HUES64 (cell line): ENCODE measurements around the gene IQGAP2.

Experiments used
- H3K27ac ChIP-seq: 2 replicates; pipeline ENCODE4 v1.7.0; 2013; ENCODE audit warnings: low read depth, low read length, inconsistent platforms
- H3K27me3 ChIP-seq: 2 replicates; pipeline ENCODE4 v1.6.1; 2013; ENCODE audit warnings: mild to moderate bottlenecking, low read length; ENCODE audit not compliant: insufficient read depth
- H3K36me3 ChIP-seq: 2 replicates; pipeline ENCODE4 v1.6.1; 2013; ENCODE audit warnings: mild to moderate bottlenecking, low read length; ENCODE audit not compliant: insufficient read depth
- H3K4me1 ChIP-seq: 2 replicates; pipeline ENCODE4 v1.6.1; 2013; ENCODE audit warnings: mild to moderate bottlenecking, low read length, moderate library complexity; ENCODE audit not compliant: insufficient read depth
- H3K4me3 ChIP-seq: 2 replicates; pipeline ENCODE4 v1.5.1; 2013; ENCODE audit warnings: mild to moderate bottlenecking, low read length, moderate library complexity
- H3K9ac ChIP-seq: 2 replicates; pipeline ENCODE4 v1.6.1; 2013; ENCODE audit warnings: mild to moderate bottlenecking, low read depth, low read length
- H3K9me3 ChIP-seq: 2 replicates; pipeline ENCODE4 v1.6.1; 2013; ENCODE audit warnings: low read depth, low read length; ENCODE audit not compliant: insufficient read depth
- WGBS: fragments of 150-250, 120-280 bp; methylation state at CpG from one replicate; pipeline ENCODE4 v1.1.7; 2013; ENCODE audit warnings: missing lambda C conversion rate; 5-methylcytosine and 5-hydroxymethylcytosine counted together

Gene IQGAP2

GRCh38 chr5:76384705-76385104 is 18.4 kb upstream of the IQGAP2 start:
- H3K27ac ChIP-seq = no peak overlapping the region
- WGBS = 91% methylated on average over 3 of the region's 3 CpGs

GRCh38 chr5:76385540-76385939 is 17.5 kb upstream of the IQGAP2 start:
- peaks cover 10% of the 10 kb centered on the region; the same call in 1 of the 2 replicates for H3K4me1 ChIP-seq
- H3K27me3 ChIP-seq = no peaks in the 10 kb centered on the region
- WGBS = 92% methylated on average over 5 of the region's 5 CpGs
- no peaks in the 10 kb centered on the region for H3K36me3 ChIP-seq
- no peak overlapping the region for H3K9ac ChIP-seq
- H3K27ac ChIP-seq = no peak overlapping the region
- H3K4me3 ChIP-seq = no peak overlapping the region
- no peaks in the 10 kb centered on the region for H3K9me3 ChIP-seq

More at GRCh38 chr5:76384705-76385104, 18.4 kb upstream of the IQGAP2 start:
- H3K4me1 ChIP-seq = peaks cover 13% of the 10 kb centered on the region; the same call in 1 of the 2 replicates
- H3K9ac ChIP-seq = no peak overlapping the region
- no peaks in the 10 kb centered on the region for H3K36me3 ChIP-seq
- no peaks in the 10 kb centered on the region for H3K9me3 ChIP-seq
- H3K27me3 ChIP-seq = no peaks in the 10 kb centered on the region
- no peak overlapping the region for H3K4me3 ChIP-seq

DNA sequence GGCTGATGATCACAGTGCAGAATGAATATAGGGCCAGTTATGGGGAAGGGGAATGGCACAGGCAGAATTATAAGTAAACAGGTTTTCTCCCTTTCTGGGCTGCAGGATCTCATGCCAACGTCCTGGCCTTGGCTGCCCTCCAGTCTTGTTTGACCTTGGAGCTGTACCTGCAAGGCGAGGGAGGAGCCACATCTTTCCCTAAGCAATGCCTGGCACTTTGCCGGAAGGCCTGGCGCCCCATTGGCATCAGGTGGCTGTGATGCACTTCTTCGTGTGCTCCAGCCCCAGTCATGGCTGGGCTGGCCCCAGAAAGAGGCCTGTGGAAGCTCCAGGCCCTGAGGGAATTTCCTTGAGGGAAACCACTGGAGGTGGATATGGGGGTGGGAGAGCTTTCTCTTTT is 16.7 kb upstream of the IQGAP2 start:
- Histone ChIP-seq H3K9ac (no peak overlapping the region), H3K9me3 (no peaks in the 10 kb centered on the region), H3K36me3 (no peaks in the 10 kb centered on the region), H3K27ac (no peak overlapping the region), H3K27me3 (no peaks in the 10 kb centered on the region), H3K4me1 (peaks cover 5% of the 10 kb centered on the region; the same call in 1 of the 2 replicates), H3K4me3 (no peak overlapping the region)
- 87% methylated on average over 5 of the region's 5 CpGs for WGBS

- H3K36me3 ChIP-seq = no peaks in the 10 kb centered on the region
- WGBS = no CpG with 5 or more reads among the region's 1 CpG
- no peak overlapping the region for H3K27ac ChIP-seq
- no peaks in the 10 kb centered on the region for H3K27me3 ChIP-seq
- no peak overlapping the region for H3K9ac ChIP-seq
- peaks cover 15% of the 10 kb centered on the region for H3K4me1 ChIP-seq
- H3K4me3 ChIP-seq = no peak overlapping the region
- no peaks in the 10 kb centered on the region for H3K9me3 ChIP-seq
Measured at GRCh38 chr5:76388236-76388635, 14.8 kb upstream of the IQGAP2 start.

- 85% methylated on average over 11 of the region's 11 CpGs for WGBS
- Histone ChIP-seq H3K27me3 (no peaks in the 10 kb centered on the region), H3K9me3 (no peaks in the 10 kb centered on the region), H3K9ac (no peak overlapping the region), H3K4me1 (peaks cover 16% of the 10 kb centered on the region), H3K27ac (no peak overlapping the region), H3K4me3 (no peak overlapping the region), H3K36me3 (no peaks in the 10 kb centered on the region)
Measured at GRCh38 chr5:76388791-76389512, 14.1 kb upstream of the IQGAP2 start.

DNA sequence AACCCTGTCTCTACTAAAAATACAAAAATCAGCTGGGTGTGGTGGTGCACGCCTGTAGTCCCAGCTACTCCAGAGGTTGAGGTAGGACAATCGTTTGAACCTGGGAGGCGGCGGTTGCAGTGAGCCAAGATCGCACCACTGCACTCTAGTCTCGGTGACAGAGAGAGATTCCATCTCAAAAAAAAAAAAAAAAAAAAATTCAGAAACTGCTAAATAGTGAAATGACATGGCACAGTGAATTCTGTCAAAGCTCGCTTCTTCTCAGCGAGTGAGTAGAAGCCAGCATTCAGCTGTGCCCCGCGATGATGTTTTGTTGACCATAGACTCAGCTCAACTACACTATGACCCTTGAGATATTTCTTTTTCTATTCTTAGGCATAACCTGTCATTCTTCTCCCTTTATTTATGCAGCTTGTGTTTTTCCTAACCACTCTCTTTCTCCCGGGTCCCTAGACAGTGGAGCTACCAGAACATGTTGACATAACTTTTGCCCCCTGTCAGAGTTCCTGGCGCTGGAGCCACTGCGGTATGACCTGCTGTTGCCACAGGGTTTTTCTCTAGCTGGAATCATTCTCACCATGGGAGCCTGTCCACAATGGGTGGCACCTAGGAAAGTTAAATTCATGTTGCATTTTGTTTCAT is 13.5 kb upstream of the IQGAP2 start:
- H3K27ac ChIP-seq = no peak overlapping the region
- 96% methylated on average over 13 of the region's 13 CpGs for WGBS
- no peaks in the 10 kb centered on the region for H3K36me3 ChIP-seq
- no peaks in the 10 kb centered on the region for H3K9me3 ChIP-seq
- H3K4me3 ChIP-seq = no peak overlapping the region
- no peaks in the 10 kb centered on the region for H3K27me3 ChIP-seq
- peaks cover 16% of the 10 kb centered on the region for H3K4me1 ChIP-seq
- no peak overlapping the region for H3K9ac ChIP-seq

GRCh38 chr5:76391014-76391413 is 12.1 kb upstream of the IQGAP2 start:
- Histone ChIP-seq H3K9ac (no peak overlapping the region), H3K4me3 (no peak overlapping the region), H3K36me3 (no peaks in the 10 kb centered on the region), H3K27ac (no peak overlapping the region), H3K27me3 (no peaks in the 10 kb centered on the region), H3K4me1 (peaks cover 16% of the 10 kb centered on the region), H3K9me3 (no peaks in the 10 kb centered on the region)
- WGBS = 96% methylated on average over 9 of the region's 9 CpGs

DNA sequence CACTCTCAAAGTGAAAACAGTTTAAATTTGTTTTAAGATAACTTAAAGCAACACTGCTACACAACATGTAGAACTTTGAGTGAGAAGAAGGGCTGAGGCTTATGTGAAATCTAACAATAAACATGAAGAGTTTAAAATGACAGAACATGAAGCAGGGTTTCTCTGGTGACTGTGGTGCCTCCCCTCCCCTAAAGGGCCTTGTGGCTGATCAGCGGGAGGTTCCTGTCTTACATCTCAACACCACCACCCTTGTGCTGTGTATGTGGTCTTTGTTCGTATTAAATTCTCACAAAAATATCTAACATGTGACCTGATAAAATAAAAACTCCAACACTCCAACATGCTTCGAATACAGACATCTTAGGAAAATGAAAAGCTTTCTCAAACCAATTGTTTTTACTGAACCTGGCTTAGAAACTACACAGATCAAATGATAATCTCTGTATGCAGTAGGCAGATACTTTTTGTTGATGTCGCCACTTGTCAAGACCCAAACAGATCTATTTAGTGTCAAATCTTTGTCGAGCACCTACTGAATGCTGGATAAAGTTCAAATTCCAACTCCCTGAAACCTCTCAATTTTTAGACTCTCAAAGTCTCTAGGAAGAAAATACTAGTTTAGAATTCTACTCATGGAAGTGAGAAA is 9.9 kb upstream of the IQGAP2 start:
- Histone ChIP-seq H3K9me3 (no peaks in the 10 kb centered on the region), H3K27me3 (no peaks in the 10 kb centered on the region), H3K4me1 (peaks cover 16% of the 10 kb centered on the region), H3K27ac (no peak overlapping the region), H3K36me3 (no peaks in the 10 kb centered on the region), H3K4me3 (no peak overlapping the region), H3K9ac (no peak overlapping the region)
- WGBS = 84% methylated on average over 4 of the region's 5 CpGs

DNA sequence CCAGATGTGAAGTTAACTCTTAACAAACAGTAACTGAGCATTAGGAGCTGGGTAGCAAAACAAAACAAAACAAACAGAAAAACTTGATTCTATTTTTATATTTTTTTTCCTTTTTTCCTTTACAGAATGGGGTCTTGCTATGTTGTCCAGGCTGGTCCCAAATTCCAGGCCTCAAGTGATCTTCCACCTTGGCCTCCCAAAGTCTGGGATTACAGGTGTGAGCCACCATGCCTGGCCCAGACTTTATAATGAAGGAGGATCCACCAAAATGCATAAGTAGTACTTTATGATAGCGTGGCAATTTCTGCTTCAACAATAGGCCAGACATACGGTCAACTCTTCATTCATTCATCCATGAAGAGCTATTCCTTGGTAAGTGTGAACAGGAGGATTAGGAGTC is 5.9 kb upstream of the IQGAP2 start:
- no peak overlapping the region for H3K9ac ChIP-seq
- peaks cover 19% of the 10 kb centered on the region for H3K4me1 ChIP-seq
- no peak overlapping the region for H3K4me3 ChIP-seq
- H3K36me3 ChIP-seq = no peaks in the 10 kb centered on the region
- no peaks in the 10 kb centered on the region for H3K9me3 ChIP-seq
- H3K27me3 ChIP-seq = no peaks in the 10 kb centered on the region
- 100% methylated on average over 2 of the region's 2 CpGs for WGBS
- H3K27ac ChIP-seq = no peak overlapping the region

DNA sequence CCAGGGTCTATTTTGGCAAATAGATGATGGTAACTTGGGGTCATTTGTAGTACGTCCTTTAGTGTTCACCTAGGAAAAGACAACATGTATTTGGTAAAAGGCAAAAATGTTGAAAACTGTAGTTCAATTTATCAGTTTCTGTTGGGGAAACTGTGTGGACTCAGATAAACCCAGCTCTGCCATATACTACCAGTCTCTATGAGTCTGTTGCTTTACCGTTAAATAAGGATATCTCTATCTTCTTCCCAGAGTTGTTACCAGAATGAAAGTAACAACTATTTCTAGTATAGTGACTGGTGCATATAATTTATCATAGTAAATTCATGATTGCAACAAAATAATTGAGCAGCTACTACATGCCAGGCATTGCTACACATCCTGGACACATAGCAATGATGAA is 3.8 kb upstream of the IQGAP2 start:
- peaks cover 11% of the 10 kb centered on the region for H3K4me1 ChIP-seq
- WGBS = 91% methylated on average over 1 of the region's 2 CpGs
- no peak overlapping the region for H3K9ac ChIP-seq
- H3K4me3 ChIP-seq = no peak overlapping the region
- H3K27me3 ChIP-seq = no peaks in the 10 kb centered on the region
- no peaks in the 10 kb centered on the region for H3K36me3 ChIP-seq
- no peaks in the 10 kb centered on the region for H3K9me3 ChIP-seq
- no peak overlapping the region for H3K27ac ChIP-seq

DNA sequence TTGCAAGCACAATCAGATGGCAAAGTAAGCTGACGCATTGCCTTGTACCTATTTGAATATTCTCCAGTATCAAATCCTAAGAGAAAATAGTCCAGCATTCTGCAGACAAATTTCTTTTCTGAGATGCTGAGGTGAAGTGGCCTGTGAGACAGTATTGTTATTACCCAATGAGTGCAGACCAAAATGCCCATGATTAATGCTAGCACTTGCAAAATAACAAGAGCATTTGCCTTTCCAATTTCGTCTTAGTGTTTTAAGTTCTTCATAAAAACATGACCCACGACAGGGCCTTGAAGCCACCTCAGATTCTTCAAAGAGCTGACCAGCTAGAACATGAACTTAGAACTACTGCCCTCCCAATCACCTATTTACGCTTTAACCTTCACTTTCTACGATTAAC is 2.6 kb upstream of the IQGAP2 start:
- H3K4me3 ChIP-seq = no peak overlapping the region
- no peak overlapping the region for H3K27ac ChIP-seq
- 70% methylated on average over 4 of the region's 5 CpGs for whole genome bisulfite sequencing
- H3K4me1 ChIP-seq = peaks cover 16% of the 10 kb centered on the region
- no peaks in the 10 kb centered on the region for H3K27me3 ChIP-seq
- no peak overlapping the region for H3K9ac ChIP-seq
- no peaks in the 10 kb centered on the region for H3K36me3 ChIP-seq
- no peaks in the 10 kb centered on the region for H3K9me3 ChIP-seq
